HG03575 (cell line): ENCODE measurements around the gene DLX3.

ENCODE experiments used
- ATAC-seq: cut with Tn5 transposase; IDR thresholded peaks from one replicate; pipeline ENCODE4 v1.9.1; 2021; ENCODE audit not compliant: unreplicated experiment, insufficient number of reproducible peaks, low FRiP score; ENCODE audit errors: extremely low read depth

Gene DLX3

GRCh38 chr17:49942947-49943346 is 52.1 kb downstream of the DLX3 start:
- ATAC-seq = no peak

- no peak for ATAC-seq
These were observed 53.6 kb downstream of the DLX3 start for GRCh38 chr17:49941427-49941826.
